DOHH2 (cell line): Measurements from ENCODE around the gene MED27.

Experiments used
- EZH2phosphoT487 ChIP-seq: fragments of 200-600 bp; sonication (generic); IDR thresholded peaks from 2 replicates; pipeline ENCODE4 v1.6.1; 2017; ENCODE audit warnings: borderline replicate concordance, mild to moderate bottlenecking, antibody characterized with exemption, low read length, moderate library complexity, mixed read lengths
- TF ChIP-seq, protein P1 (sequence below): fragments of 200-600 bp; sonication (generic); IDR thresholded peaks from one replicate; pipeline ENCODE4 v1.5.1; 2014; ENCODE audit warnings: antibody characterized with exemption, mild to moderate bottlenecking, low read depth, low read length; ENCODE audit not compliant: poor library complexity, severe bottlenecking

DNA sequence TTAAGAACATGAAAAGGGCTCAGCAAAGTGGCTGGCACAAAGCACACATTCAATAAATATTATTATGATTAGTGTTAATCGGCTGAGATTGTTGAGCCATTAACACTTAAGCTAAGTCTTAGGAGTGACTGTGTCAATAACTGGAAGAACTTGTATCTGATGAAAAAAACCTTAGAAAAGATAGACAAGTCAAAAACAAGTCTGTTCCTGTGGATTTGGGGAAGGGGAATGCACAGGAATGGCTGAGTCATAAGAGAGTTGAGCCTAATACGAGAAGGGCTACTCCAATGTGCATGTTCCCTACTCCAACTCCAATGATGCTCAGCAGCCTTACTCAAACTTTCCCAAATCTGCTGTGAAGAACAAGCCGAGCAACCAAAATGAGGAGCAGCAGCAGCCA, 53.9 kb downstream of the MED27 start:
- TF ChIP-seq, protein P1, sequence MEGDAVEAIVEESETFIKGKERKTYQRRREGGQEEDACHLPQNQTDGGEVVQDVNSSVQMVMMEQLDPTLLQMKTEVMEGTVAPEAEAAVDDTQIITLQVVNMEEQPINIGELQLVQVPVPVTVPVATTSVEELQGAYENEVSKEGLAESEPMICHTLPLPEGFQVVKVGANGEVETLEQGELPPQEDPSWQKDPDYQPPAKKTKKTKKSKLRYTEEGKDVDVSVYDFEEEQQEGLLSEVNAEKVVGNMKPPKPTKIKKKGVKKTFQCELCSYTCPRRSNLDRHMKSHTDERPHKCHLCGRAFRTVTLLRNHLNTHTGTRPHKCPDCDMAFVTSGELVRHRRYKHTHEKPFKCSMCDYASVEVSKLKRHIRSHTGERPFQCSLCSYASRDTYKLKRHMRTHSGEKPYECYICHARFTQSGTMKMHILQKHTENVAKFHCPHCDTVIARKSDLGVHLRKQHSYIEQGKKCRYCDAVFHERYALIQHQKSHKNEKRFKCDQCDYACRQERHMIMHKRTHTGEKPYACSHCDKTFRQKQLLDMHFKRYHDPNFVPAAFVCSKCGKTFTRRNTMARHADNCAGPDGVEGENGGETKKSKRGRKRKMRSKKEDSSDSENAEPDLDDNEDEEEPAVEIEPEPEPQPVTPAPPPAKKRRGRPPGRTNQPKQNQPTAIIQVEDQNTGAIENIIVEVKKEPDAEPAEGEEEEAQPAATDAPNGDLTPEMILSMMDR = no peak
- TF ChIP-seq EZH2phosphoT487 = no peak
